Adrenal gland (tissue), 5 donors: ENCODE results near the gene CCSER1.

Experiments used
- POLR2A ChIP-seq, 2 donors: fragments of 450-650 bp; IDR thresholded peaks; one replicate each; pipeline ENCODE4 v1.6.1; 2017; ENCODE audit warnings: antibody characterized with exemption in 2 of 2, mild to moderate bottlenecking in 2 of 2, moderate library complexity in 1 of 2
- TF ChIP-seq, protein P1 (sequence below), 6 experiments: fragments of 450-650 bp in 4 of 6; fragments of 200-600 bp in 2 of 6; sonication (generic) in 1 of 6; IDR thresholded peaks; 1 replicate in 5 of 6; 2 replicates in 1 of 6; pipeline versions ENCODE4 v1.5.1 to v1.8.0; 2016 to 2021; ENCODE audit warnings: antibody characterized with exemption in 6 of 6, mild to moderate bottlenecking in 2 of 6, moderate library complexity in 1 of 6
- donor health status: DM: no; HTN: no; CAD: no.

DNA sequence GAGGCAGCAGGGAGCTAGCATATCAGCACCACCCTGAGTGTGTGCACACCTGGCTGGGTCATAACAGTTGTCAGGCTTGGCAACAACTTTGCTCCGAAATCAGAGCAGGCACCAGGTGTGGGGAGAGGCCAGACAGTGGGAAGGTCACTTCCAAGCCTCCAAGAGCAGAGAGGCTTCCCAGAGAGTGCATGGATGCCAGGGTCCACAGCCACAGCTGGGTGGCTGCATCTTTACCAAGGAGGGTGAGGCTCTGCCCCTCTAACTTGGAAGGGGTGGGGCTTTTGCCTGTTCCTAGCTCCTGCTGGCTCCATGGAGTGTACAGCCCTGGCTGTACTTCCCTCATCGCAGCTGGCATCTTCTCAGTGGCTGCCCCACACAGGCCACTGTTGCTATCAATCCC lies 322.4 kb downstream of the CCSER1 start:
- TF ChIP-seq, protein P1, sequence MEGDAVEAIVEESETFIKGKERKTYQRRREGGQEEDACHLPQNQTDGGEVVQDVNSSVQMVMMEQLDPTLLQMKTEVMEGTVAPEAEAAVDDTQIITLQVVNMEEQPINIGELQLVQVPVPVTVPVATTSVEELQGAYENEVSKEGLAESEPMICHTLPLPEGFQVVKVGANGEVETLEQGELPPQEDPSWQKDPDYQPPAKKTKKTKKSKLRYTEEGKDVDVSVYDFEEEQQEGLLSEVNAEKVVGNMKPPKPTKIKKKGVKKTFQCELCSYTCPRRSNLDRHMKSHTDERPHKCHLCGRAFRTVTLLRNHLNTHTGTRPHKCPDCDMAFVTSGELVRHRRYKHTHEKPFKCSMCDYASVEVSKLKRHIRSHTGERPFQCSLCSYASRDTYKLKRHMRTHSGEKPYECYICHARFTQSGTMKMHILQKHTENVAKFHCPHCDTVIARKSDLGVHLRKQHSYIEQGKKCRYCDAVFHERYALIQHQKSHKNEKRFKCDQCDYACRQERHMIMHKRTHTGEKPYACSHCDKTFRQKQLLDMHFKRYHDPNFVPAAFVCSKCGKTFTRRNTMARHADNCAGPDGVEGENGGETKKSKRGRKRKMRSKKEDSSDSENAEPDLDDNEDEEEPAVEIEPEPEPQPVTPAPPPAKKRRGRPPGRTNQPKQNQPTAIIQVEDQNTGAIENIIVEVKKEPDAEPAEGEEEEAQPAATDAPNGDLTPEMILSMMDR (IDR thresholded peaks at IDR 0.05): no peak
- no peak for TF ChIP-seq POLR2A (IDR thresholded peaks at IDR 0.05)
